Forelimb muscle (tissue), 1 donor: ENCODE measurements around the gene AP5B1. TPM values are rescaled to one million over a fixed set of nuclear protein-coding genes. Genes with fewer than 3 reads are reported as not detected.

Experiments
- DNase-seq: peaks from one replicate; pipeline ENCODE4 v3.0.0-alpha.2; 2013; ENCODE audit warnings: low read depth
- polyA plus RNA-seq: library from polyadenylated mRNA; unstranded; fragments of 120-200 nt; gene quantifications from one replicate; pipeline ENCODE4 v1.2.1, GENCODE V29; 2013; ENCODE audit not compliant: insufficient read length

AP5B1 gene, protein sequence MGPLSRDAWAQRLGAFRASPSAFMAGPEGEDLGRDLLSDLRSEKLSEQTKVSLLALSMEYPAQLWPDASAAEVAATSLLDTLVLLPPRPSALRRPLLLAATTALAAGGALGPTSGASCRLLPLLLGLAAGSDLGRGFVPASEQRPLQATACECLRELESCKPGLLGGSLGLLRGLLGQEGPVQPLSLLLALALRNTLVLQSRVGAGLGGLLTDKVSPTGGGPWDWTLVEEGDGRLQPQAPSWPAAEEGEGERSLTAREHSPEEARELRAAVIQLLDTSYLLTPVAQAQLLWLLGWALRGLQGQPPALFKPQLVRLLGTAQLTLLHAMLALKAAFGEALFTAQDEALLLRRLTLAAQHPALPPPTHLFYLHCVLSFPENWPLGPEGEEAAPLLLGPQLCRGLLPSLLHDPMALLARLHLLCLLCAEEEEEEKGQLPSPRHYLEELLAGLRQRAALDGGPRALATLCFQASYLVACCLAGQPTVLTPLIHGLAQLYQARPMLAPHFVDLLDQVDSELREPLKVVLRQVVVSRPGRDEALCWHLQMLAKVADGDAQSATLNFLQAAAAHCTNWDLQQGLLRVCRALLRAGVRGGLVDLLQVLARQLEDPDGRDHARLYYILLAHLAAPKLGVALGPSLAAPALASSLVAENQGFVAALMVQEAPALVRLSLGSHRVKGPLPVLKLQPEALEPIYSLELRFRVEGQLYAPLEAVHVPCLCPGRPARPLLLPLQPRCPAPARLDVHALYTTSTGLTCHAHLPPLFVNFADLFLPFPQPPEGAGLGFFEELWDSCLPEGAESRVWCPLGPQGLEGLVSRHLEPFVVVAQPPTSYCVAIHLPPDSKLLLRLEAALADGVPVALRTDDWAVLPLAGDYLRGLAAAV
- 1.5 TPM for polyA plus RNA-seq

GRCh38 chr11:65780770-65781151, at the start of gene AP5B1:
AP5B1 (minus strand) TSS chr11:65780976; CDS start chr11:65780591, 385 bp downstream.
- DNase-seq, result no peak

DNA sequence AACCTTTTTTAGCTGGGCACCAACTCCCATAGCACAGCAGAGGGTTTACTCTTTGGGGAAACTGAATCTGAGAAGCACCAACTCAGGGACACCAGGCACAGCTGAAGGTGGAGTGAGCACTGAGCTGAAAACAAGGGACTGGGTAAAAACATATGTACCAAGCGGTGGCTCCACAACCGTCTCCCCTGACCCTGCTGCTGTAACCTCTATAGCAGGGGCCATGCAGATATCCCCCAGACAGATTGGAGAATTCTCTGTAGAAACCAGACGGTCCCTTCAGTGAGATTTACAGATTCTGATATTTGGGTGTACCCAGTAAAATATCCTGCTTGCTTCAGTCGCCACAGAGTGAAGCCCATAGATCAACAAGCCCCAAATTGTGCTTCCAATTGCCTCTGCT, 48.7 kb upstream of the AP5B1 start:
- no peak for DNase-seq

DNA sequence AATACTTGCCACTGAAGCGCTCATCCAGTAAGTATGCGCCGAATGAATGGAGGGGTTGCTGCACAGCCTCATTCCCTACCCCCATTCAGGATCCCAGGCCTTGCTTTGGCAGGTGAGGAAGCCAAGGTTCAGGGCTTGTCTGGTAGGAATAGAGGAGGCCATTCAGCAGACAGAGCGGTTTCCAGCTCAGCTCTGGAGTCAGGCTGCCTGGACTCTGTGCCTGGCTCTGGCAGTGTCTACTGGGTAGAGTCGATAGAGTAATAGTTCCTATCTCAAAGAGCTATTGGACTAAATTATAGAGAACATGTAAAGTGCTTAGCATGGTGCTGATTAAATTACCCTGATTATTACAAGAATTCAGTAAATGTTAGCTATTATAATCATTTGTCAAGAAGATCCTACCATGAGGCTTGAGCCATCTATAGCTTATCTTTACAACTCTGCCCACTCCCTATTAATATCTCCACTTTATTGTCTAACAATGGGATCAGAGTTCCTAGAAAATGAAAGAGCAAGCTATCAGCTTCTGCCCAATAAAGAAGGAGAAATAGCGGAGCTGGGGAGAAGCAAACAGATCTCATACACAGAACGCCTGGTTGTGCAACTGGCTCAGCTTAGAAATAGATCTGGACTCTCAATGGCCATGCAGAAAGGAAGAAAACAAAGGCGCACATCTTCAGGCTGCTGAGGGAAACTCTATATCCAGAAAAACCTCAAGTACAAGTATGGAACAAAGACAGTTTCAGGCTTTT, 46.4 kb upstream of the AP5B1 start:
- no peak for DNase-seq

DNA sequence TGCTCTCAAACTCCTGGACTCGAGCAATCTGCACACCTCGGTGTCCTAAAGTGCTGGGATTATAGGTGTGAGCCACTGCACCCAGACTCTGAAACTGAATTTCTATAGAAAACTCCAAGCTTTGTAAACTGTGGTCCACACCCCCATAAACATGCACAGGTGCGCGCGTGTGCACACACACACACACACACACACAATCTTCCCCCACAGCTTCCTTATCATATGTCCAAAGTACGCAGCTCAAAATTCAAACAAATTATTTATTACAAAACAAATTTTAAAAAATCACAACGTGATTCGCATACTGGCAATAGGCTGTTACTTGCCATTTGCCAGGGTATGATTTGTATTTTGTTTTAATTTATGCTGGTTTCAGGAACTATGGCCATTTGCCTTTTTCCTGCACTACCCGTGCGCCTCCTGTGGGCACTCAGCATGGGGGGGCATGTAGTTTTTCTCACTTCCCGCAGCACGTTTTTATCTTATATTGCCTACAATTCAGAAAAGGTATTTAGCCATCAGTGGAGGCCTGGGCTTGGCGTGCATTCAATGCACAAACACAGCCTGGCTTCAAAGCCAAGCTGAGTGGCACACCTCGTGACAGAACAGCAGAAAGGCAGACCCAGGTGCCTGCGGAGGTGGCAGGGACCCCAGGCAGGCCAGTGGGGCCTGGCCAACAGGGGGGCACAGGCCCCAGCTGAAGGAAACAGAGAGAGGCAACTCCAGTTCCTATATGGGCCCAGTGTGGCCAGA, 42.2 kb upstream of the AP5B1 start:
- DNase-seq, result no peak

- no peak for DNase-seq
Measured at GRCh38 chr11:65821107-65821506, 40.3 kb upstream of the AP5B1 start.

GRCh38 chr11:65817835-65818680, 37.3 kb upstream of the AP5B1 start:
- DNase-seq, result peak; percentile 41

GRCh38 chr11:65817312-65817834, 36.6 kb upstream of the AP5B1 start:
- no peak for DNase-seq

DNA sequence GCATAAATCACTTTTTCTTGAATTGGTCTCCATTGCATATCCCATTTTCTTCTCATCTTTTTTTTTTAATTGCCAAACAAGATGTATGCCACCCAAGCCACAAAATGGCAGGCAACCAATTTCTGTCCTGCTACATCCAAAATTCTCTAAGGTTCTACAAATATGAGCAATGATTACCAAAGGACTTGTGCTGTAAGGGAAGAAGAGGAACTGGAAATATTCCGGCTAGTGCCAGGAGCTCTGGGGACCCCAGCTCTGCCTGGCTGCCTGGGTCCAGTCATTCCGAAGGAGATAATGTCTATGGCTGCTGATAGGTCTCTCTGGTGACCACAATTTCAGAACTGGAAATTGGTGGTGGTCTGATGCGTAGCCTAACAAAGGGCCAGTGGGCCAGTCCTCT, 35.9 kb upstream of the AP5B1 start:
- no peak for DNase-seq

- DNase-seq, result no peak
Measured at GRCh38 chr11:65814986-65815565, 34.3 kb upstream of the AP5B1 start.

DNA sequence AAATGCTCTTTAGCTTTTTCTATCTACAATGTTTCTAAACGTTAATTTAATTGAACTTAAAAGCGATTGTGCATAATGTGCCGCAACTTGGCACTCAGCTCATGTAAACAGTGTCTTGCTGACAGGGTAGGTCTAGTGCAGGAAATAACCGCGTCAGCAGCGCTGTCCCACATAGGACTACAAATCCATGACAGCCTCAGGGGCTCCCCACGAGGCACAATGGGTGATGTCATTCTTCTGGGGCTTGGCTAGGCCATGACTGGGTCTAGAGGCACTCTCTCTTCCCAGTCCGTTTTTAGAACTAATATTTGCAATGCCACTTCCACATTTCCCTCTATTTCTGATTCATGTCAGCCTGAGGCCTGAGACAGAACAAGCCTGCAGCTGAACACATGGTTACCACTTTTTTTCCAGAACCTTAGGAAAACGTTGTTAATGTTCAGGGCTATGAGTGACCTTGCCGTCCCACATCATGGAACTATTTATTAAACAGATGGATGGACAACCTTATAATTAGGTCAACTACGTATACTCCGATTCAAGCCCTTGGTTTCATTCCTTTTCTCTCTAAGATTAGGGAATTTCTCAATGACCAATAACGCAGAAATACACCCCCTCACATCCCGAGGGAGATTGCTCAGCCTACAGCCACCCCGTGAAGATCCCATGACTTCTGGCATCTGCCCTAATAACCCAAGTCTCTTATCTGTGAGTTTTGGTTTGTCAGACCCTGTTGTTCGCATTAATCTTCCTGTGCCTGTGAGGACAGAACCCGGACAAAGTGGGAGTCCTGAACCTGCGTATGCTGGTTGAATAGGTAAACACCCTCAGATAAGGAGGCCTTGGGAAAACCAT, 33.6 kb upstream of the AP5B1 start:
- DNase-seq, result no peak

GRCh38 chr11:65811764-65812475, 31.1 kb upstream of the AP5B1 start:
- DNase-seq, result no peak

GRCh38 chr11:65810046-65810868, 29.5 kb upstream of the AP5B1 start:
- DNase-seq, result no peak

- DNase-seq, result no peak
Measured at GRCh38 chr11:65809496-65809895, 28.7 kb upstream of the AP5B1 start.

DNA sequence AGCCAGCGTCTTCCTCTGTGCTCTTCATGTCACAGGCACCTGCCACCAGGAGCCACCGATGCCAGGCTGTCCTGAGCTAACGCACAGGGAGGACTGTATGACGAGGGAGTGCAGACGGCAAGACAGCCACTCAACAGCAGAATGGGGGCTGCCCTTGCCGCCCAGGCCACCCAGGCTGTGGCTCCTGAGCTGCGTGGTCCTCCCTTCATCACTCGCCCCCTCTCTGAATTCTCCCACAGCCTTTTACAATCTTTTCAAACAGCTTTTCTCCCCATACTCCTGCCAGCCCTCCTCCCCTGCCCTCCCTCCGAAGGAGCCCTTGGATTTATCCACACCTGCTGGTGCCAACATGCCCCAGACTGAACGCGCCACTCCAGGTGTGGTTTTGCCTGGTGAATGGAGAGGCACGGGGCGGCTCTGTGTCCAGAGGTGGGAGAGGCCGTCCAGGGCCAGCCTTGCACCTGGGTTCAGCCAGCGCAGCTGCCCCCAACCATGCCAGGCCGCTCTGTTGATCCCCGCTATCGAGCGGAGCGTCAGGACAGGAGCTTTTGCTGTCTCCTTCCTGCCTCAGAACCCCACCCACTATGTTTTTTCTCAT, 28.1 kb upstream of the AP5B1 start:
- no peak for DNase-seq

- no peak for DNase-seq
Measured at GRCh38 chr11:65806979-65807378, 26.2 kb upstream of the AP5B1 start.

GRCh38 chr11:65803797-65804492, 23.2 kb upstream of the AP5B1 start:
- DNase-seq, result no peak
